HepG2 (cell line): ENCODE data around the gene ATG7.

Experiments used
- EP300 ChIP-seq, 3 experiments: sonication (generic) in 1 of 3; formaldehyde crosslinking in 1 of 3; IDR thresholded peaks; 2 replicates each; pipeline versions ENCODE4 v1.5.1 to v1.6.1; 2011 to 2020; ENCODE audit warnings: low read depth in 2 of 3, low read length in 2 of 3, borderline replicate concordance in 1 of 3, improper control_type of control experiment in 1 of 3, mild to moderate bottlenecking in 1 of 3, missing genetic modification reagents in 1 of 3, moderate library complexity in 1 of 3
- NFRKB ChIP-seq: fragments of 450-650 bp; IDR thresholded peaks from 2 replicates; pipeline ENCODE4 v1.6.1; 2017
- PAX8 ChIP-seq: sonication (generic); formaldehyde crosslinking; IDR thresholded peaks from 2 replicates; pipeline ENCODE4 v1.8.0; 2022; ENCODE audit warnings: mild to moderate bottlenecking, missing genetic modification reagents, borderline replicate concordance
- POLR2A ChIP-seq, 2 experiments: IDR thresholded peaks; 2 replicates each; pipeline ENCODE4 v1.6.1; 2011; ENCODE audit warnings: low read depth in 2 of 2, low read length in 2 of 2, mild to moderate bottlenecking in 1 of 2, moderate library complexity in 1 of 2; ENCODE audit not compliant: insufficient read depth in 1 of 2
- ZNF317 ChIP-seq: sonication (generic); formaldehyde crosslinking; IDR thresholded peaks from 2 replicates; pipeline ENCODE4 v1.5.0; 2020; ENCODE audit warnings: mild to moderate bottlenecking, missing genetic modification reagents
- ZNF7 ChIP-seq: IDR thresholded peaks from 2 replicates; pipeline ENCODE4 v1.6.1; 2016; ENCODE audit warnings: missing biosample characterization, missing genetic modification reagents

- TF ChIP-seq EP300 (IDR thresholded peaks at IDR 0.05; ENCODE audit: low read depth in 2 of 2, low read length in 2 of 2): no peak
- no peak for TF ChIP-seq EP300 (CRISPR knock-in tag; IDR thresholded peaks at IDR 0.05; ENCODE audit: borderline replicate concordance)
- no peak for TF ChIP-seq NFRKB
- no peak for TF ChIP-seq ZNF317 (CRISPR knock-in tag)
- no peak for TF ChIP-seq POLR2A (IDR thresholded peaks at IDR 0.05; ENCODE audit: insufficient read depth in 1 of 2, low read depth in 2 of 2, low read length in 2 of 2)
- TF ChIP-seq ZNF7 (CRISPR knock-in tag): no peak
- TF ChIP-seq PAX8 (CRISPR knock-in tag): no peak
These were observed 21.0 kb upstream of the ATG7 start for GRCh38 chr3:11250902-11251806.
